Loucy (cell line): ENCODE data around the gene ZNF341.

Source experiments
- EZH2phosphoT487 ChIP-seq: fragments of 200-600 bp; IDR thresholded peaks from 2 replicates; pipeline ENCODE4 v1.6.1; 2018; ENCODE audit warnings: antibody characterized with exemption, mild to moderate bottlenecking, moderate library complexity, borderline replicate concordance
- TF ChIP-seq, protein P1 (sequence below): fragments of 200-600 bp; sonication (generic); conservative IDR thresholded peaks from 2 replicates; pipeline ENCODE4 v1.5.1; 2014; ENCODE audit warnings: mild to moderate bottlenecking, antibody characterized with exemption, low read length

DNA sequence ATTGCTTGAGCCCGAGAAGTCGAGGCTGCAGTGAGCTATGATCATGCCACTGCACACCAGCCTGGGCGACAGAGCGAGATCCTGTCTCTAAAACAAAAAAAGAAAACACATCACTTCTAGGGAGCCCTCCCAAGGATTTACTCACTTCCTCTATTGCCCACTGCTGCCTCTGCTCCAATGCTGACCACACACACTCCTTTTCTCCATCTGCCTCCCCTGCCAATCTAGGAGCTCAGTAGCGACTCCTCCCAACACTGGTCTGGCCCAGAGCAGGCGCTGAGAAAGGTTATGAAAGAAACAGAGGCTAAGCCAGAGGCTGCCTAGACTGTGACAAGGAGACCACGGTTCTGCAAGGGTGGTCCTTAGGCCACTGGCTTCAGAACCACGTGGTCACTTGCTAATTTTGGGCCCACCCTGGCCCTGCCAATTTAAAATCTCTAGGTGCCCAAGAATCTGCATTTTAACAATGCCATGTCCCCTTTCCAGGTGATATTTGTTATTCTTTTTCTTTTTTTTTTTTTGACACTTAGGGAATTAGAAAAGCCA, 44.4 kb upstream of the ZNF341 start:
- TF ChIP-seq, protein P1, sequence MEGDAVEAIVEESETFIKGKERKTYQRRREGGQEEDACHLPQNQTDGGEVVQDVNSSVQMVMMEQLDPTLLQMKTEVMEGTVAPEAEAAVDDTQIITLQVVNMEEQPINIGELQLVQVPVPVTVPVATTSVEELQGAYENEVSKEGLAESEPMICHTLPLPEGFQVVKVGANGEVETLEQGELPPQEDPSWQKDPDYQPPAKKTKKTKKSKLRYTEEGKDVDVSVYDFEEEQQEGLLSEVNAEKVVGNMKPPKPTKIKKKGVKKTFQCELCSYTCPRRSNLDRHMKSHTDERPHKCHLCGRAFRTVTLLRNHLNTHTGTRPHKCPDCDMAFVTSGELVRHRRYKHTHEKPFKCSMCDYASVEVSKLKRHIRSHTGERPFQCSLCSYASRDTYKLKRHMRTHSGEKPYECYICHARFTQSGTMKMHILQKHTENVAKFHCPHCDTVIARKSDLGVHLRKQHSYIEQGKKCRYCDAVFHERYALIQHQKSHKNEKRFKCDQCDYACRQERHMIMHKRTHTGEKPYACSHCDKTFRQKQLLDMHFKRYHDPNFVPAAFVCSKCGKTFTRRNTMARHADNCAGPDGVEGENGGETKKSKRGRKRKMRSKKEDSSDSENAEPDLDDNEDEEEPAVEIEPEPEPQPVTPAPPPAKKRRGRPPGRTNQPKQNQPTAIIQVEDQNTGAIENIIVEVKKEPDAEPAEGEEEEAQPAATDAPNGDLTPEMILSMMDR = no peak
- TF ChIP-seq EZH2phosphoT487 = no peak
